Spinal cord (tissue), 10 donors: ENCODE data around the gene CUX1. TPM values are rescaled to one million over a fixed set of nuclear protein-coding genes. Genes with fewer than 3 reads are reported as not detected.

ENCODE experiments used
- DNase-seq, 6 donors: peaks; one replicate each; pipeline versions ENCODE4 v3.0.0 to v3.0.0-alpha.2; 2013 to 2015; ENCODE audit warnings: low spot score in 6 of 6, low read depth in 4 of 6
- H3K27ac ChIP-seq: one replicate; pipeline ENCODE4 v1.5.1; 2013; ENCODE audit warnings: low read depth, low read length, control low read depth
- H3K27me3 ChIP-seq: one replicate; pipeline ENCODE4 v1.6.1; 2013; ENCODE audit warnings: low read length; ENCODE audit not compliant: control insufficient read depth, insufficient read depth
- H3K36me3 ChIP-seq: one replicate; pipeline ENCODE4 v1.6.1; 2013; ENCODE audit warnings: low read length; ENCODE audit not compliant: control insufficient read depth, insufficient read depth
- H3K4me1 ChIP-seq: one replicate; pipeline ENCODE4 v1.6.1; 2013; ENCODE audit warnings: low read length; ENCODE audit not compliant: control insufficient read depth, insufficient read depth
- H3K4me3 ChIP-seq: one replicate; pipeline ENCODE4 v1.5.1; 2013; ENCODE audit warnings: low read depth, low read length, control low read depth
- H3K9me3 ChIP-seq: one replicate; pipeline ENCODE4 v1.6.1; 2013; ENCODE audit warnings: low read length; ENCODE audit not compliant: control insufficient read depth, insufficient read depth
- WGBS: methylation state at CpG from one replicate; pipeline ENCODE4 v1.1.5; 2013; ENCODE audit warnings: missing lambda C conversion rate; ENCODE audit not compliant: insufficient coverage; 5-methylcytosine and 5-hydroxymethylcytosine counted together
- polyA plus RNA-seq, 2 donors: library from polyadenylated mRNA; unstranded; fragments of 120-200 nt; gene quantifications; one replicate each; pipeline ENCODE4 v1.2.1, GENCODE V29; 2013; ENCODE audit not compliant: insufficient read length in 2 of 2
- total RNA-seq, 2 donors: library from RNA; depleted of rRNA in 1 of 2; stranded (reverse); fragments of 120-200 nt in 1 of 2; fragments of >200 nt in 1 of 2; gene quantifications; one replicate each; pipeline versions ENCODE4 v1.2.3 to v1.2.4, GENCODE V29; 2013 to 2014
- donor health status: healthy.

CUX1 gene
- total and polyA plus RNA-seq, 4 donors = 45.1 to 111 (median 76.1) TPM

- WGBS = under 1% methylated on average over 61 of the region's 74 CpGs
- H3K4me1 ChIP-seq = peaks cover 17% of the 10 kb centered on the region
- peak overlapping the region; percentile 46 for H3K4me3 ChIP-seq
- no peak overlapping the region for H3K27ac ChIP-seq
- H3K27me3 ChIP-seq = peaks cover 14% of the 10 kb centered on the region
- H3K9me3 ChIP-seq = no peaks in the 10 kb centered on the region
- no peaks in the 10 kb centered on the region for H3K36me3 ChIP-seq
- DNase-seq = peak in 2 of 6 donors; percentile 69 to 74
These were observed 3.1 kb upstream of the CUX1 start for GRCh38 chr7:101814081-101814990.

- peaks cover 14% of the 10 kb centered on the region for H3K27me3 ChIP-seq
- H3K36me3 ChIP-seq = no peaks in the 10 kb centered on the region
- DNase-seq = peak in 1 of 6 donors; percentile 69
- 0% methylated on average over 66 of the region's 89 CpGs for WGBS
- no peak overlapping the region for H3K27ac ChIP-seq
- H3K4me1 ChIP-seq = peaks cover 17% of the 10 kb centered on the region
- peak overlapping the region; percentile 46 for H3K4me3 ChIP-seq
- H3K9me3 ChIP-seq = no peaks in the 10 kb centered on the region
These were observed 2.2 kb upstream of the CUX1 start for GRCh38 chr7:101814991-101815825.

- WGBS = under 1% methylated on average over 95 of the region's 113 CpGs
- H3K4me1 ChIP-seq = peaks cover 17% of the 10 kb centered on the region
These were observed 1.4 kb upstream of the CUX1 start for GRCh38 chr7:101815826-101816594.

GRCh38 chr7:101816595-101817470, 593 bp upstream of the CUX1 start:
- no peak overlapping the region for H3K27ac ChIP-seq
- peak overlapping the region; percentile 38 for H3K4me3 ChIP-seq
- WGBS = under 1% methylated on average over 130 of the region's 130 CpGs
- H3K9me3 ChIP-seq = no peaks in the 10 kb centered on the region
- H3K27me3 ChIP-seq = peaks cover 12% of the 10 kb centered on the region
- peaks cover 17% of the 10 kb centered on the region for H3K4me1 ChIP-seq
- no peaks in the 10 kb centered on the region for H3K36me3 ChIP-seq
- DNase-seq = peak in 2 of 6 donors; percentile 73 to 77

More at GRCh38 chr7:101815826-101816594, 1.4 kb upstream of the CUX1 start:
- Histone ChIP-seq H3K9me3 (no peaks in the 10 kb centered on the region), H3K36me3 (no peaks in the 10 kb centered on the region), H3K27ac (no peak overlapping the region), H3K27me3 (peaks cover 14% of the 10 kb centered on the region), H3K4me3 (peak overlapping the region; percentile 50)
- peak in 4 of 6 donors; percentile 63 to 96 (median 82) for DNase-seq

- Histone ChIP-seq H3K9me3 (no peaks in the 10 kb centered on the region), H3K27me3 (peaks cover 3% of the 10 kb centered on the region), H3K4me1 (peaks cover 23% of the 10 kb centered on the region), H3K36me3 (no peaks in the 10 kb centered on the region), H3K4me3 (no peak overlapping the region), H3K27ac (no peak overlapping the region)
- WGBS = 90% methylated on average over 6 of the region's 14 CpGs
- DNase-seq = no peak
These were observed 1.1 kb downstream of the CUX1 start for GRCh38 chr7:101818287-101819071.

- WGBS = no CpG with 5 or more reads among the region's 2 CpGs
- no peaks in the 10 kb centered on the region for H3K9me3 ChIP-seq
- no peak for DNase-seq
- H3K27me3 ChIP-seq = peaks cover 3% of the 10 kb centered on the region
- no peak overlapping the region for H3K27ac ChIP-seq
- peaks cover 23% of the 10 kb centered on the region for H3K4me1 ChIP-seq
- H3K4me3 ChIP-seq = no peak overlapping the region
- no peaks in the 10 kb centered on the region for H3K36me3 ChIP-seq
These were observed 1.8 kb downstream of the CUX1 start for GRCh38 chr7:101819183-101819582.

- H3K9me3 ChIP-seq = no peaks in the 10 kb centered on the region
- no peak overlapping the region for H3K4me3 ChIP-seq
- H3K27me3 ChIP-seq = no peaks in the 10 kb centered on the region
- no peaks in the 10 kb centered on the region for H3K36me3 ChIP-seq
- no CpG with 5 or more reads among the region's 6 CpGs for WGBS
- peaks cover 17% of the 10 kb centered on the region for H3K4me1 ChIP-seq
- no peak for DNase-seq
- no peak overlapping the region for H3K27ac ChIP-seq
These were observed 2.6 kb downstream of the CUX1 start for GRCh38 chr7:101819913-101820522.

- Histone ChIP-seq H3K9me3 (no peaks in the 10 kb centered on the region), H3K36me3 (no peaks in the 10 kb centered on the region), H3K27me3 (no peaks in the 10 kb centered on the region), H3K4me3 (no peak overlapping the region), H3K4me1 (peaks cover 19% of the 10 kb centered on the region), H3K27ac (no peak overlapping the region)
- DNase-seq = no peak
- no CpG with 5 or more reads among the region's 8 CpGs for WGBS
These were observed 3.3 kb downstream of the CUX1 start for GRCh38 chr7:101820703-101821102.
